Measurements from ENCODE around the gene FKBP15.

DNA sequence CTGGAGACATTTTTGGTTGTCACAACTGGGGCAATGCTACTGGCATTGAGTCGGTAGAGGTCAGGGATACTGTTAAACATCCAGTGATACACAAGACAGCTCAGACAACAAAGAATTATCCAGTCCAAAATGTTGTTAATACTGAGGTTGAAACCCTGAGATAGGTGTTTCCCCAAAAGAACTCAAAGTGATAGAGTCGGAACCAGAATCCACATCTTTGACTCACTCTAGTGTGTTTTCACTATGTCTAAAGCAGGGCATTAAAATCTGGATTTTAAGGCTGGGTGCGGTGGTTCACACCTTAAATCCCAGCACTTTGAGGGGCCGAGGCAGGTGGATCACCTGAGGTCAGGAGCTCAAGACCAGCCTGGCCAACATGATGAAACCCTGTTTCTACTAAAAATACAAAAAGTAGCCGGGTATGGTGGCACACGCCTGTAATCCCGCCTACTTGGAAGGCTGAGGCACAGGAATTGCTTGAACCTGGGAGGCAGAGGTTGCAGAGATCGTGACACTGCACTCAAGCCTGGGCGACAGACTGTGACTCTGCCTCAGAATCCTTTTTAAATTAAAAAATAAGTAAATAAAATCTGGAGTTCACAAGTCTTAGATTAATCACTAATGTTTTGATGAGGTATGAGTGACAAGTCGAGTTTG is 17.3 kb upstream of the FKBP15 start:
- no peak for TF ChIP-seq EZH2 (IDR thresholded peaks at IDR 0.05; ENCODE audit: low read depth, low read length, severe bottlenecking)
- no peak for TF ChIP-seq GTF2F1 (IDR thresholded peaks at IDR 0.05; ENCODE audit: borderline replicate concordance, low read depth, low read length)

Measured in H1 (cell line).